ENCODE measurements around the gene BIRC2.

DNA sequence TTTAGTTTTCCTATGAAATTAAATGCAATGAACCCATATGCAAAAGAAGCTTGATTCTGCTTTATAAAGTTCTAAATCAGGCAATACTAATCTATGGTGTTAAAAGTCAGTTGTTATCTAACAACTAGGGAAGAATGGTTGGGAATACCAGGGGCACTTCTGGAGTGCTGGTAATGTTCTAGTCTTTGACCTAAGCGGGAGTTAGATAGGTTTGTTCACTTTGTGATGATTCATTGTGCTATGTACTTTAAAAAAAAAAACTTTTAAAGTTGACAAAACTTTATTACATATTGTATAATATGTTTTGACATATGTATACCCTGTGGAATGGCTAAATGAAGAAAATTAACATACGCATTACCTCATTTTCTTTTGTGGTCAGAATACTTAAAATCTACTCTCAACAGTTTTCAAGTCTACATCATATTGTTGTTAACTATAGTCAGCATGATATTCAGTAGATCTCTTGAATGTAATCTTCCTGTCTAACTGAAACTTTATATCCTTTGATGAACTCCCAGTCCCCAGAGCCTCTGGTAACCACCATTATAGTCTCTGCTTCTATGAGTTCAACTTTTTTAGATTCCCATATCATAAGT is 39.2 kb downstream of the BIRC2 start:
- no peak for TF ChIP-seq POLR2A (IDR thresholded peaks at IDR 0.05)
- TF ChIP-seq, protein P1, sequence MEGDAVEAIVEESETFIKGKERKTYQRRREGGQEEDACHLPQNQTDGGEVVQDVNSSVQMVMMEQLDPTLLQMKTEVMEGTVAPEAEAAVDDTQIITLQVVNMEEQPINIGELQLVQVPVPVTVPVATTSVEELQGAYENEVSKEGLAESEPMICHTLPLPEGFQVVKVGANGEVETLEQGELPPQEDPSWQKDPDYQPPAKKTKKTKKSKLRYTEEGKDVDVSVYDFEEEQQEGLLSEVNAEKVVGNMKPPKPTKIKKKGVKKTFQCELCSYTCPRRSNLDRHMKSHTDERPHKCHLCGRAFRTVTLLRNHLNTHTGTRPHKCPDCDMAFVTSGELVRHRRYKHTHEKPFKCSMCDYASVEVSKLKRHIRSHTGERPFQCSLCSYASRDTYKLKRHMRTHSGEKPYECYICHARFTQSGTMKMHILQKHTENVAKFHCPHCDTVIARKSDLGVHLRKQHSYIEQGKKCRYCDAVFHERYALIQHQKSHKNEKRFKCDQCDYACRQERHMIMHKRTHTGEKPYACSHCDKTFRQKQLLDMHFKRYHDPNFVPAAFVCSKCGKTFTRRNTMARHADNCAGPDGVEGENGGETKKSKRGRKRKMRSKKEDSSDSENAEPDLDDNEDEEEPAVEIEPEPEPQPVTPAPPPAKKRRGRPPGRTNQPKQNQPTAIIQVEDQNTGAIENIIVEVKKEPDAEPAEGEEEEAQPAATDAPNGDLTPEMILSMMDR (IDR thresholded peaks at IDR 0.05): no peak
